AG09319 (cell line): ENCODE measurements around the gene MRM2.

Source experiments
- DNase-seq: peaks from one replicate; pipeline ENCODE4 v3.0.0-alpha.2; 2010; ENCODE audit warnings: low read depth; ENCODE audit errors: extremely low read depth
- TF ChIP-seq, protein P1 (sequence below): IDR thresholded peaks from 2 replicates; pipeline ENCODE4 v1.5.1; 2011; ENCODE audit warnings: low read depth, mild to moderate bottlenecking, inconsistent platforms, low read length, moderate library complexity

Gene MRM2

DNA sequence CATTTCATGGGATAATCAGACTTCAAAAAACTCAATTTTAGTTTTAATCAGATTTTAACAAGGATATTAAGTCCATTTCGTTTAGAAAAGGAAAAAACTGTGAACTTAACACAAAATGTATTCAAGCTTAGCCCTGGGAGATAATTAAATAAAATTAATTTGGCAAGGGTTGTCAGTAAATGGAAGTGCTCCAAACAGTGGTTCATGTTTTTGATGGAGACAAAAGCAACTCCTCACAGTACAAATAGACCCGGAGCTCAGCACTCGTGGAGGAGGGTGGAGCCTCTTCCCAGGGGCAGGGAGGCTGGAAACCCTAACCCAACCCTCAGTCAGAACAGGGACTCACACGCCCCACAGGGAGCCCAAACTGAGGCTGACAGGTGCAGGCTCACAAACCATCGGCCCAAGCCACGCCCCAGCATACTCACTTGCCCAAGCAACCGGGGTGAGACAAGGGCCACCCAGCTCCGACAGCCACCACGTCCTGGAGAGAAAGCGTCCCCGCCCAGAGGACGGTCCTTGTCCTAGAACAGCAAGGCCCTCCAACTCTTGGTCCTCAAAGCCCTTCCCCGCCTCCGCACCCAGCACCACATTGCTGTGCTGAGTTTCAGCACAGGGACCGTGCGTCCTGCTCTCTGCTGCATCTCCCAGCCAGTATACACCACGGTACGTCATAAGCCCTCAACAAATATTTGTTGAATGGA is 49.0 kb downstream of the MRM2 start:
- no peak for DNase-seq

GRCh38 chr7:2191016-2191415 is 51.0 kb downstream of the MRM2 start:
- TF ChIP-seq, protein P1, sequence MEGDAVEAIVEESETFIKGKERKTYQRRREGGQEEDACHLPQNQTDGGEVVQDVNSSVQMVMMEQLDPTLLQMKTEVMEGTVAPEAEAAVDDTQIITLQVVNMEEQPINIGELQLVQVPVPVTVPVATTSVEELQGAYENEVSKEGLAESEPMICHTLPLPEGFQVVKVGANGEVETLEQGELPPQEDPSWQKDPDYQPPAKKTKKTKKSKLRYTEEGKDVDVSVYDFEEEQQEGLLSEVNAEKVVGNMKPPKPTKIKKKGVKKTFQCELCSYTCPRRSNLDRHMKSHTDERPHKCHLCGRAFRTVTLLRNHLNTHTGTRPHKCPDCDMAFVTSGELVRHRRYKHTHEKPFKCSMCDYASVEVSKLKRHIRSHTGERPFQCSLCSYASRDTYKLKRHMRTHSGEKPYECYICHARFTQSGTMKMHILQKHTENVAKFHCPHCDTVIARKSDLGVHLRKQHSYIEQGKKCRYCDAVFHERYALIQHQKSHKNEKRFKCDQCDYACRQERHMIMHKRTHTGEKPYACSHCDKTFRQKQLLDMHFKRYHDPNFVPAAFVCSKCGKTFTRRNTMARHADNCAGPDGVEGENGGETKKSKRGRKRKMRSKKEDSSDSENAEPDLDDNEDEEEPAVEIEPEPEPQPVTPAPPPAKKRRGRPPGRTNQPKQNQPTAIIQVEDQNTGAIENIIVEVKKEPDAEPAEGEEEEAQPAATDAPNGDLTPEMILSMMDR, result no peak
- DNase-seq, result no peak

More for the DNA sequence above, 49.0 kb downstream of the MRM2 start:
- TF ChIP-seq, protein P1, result no peak

DNA sequence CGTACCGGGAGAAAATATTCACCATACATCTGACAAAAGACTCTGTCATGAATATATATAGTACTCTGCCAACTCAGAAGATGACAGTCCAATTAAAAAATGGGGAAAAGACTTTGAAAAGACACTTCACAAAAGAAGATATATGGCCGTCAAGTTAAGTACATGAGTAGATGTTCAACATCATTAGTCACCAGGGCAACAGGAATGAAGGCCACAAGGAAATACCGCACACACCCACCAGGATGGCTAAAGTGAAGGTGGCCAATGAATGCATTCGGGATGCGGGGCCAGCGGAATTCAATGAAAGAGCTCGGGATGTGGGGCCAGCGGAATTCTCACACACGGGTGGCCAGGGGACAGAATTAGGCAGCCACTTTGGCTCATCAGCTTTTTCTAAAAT is 51.5 kb downstream of the MRM2 start:
- no peak for DNase-seq
- TF ChIP-seq, protein P1, result no peak

DNA sequence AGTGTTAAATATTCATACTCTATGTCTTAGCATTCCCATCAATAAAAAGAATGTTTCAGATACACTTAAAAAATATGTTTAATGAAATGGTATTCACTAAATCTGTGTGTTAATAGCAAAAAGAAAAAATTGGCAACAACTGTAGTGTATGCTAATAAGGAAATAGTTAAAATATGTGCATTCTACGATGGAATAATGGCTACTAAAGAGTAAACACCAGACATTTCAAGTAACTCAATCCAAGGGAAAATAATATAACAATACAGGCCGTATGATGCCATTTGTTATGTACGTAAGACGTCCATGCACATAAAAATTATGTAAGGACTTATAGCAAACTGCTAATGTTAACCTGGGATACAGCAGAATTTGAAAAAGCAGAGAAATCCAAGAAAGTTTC is 55.8 kb downstream of the MRM2 start:
- DNase-seq, result no peak
- TF ChIP-seq, protein P1, result no peak

DNA sequence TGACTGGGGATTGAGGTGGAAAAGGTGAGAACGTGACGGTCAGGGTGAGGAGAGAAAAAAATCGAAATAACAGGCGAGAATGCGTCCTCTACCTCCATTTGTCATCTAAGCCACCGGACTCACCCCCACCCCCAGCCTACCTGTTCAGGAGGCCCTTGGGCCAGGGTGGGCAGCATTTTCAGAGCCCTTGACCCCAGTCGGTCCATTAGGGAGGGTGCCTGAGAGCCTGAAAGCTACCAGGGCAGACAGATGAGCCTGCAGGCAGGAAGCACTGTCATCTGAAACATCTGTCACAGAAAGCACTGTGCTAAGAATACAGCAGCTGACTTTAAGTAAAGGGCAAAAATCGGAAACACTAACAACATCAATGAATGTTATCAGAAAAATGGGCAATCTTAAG is 56.3 kb downstream of the MRM2 start:
- DNase-seq, result no peak
- TF ChIP-seq, protein P1, result no peak
